Upper lobe of left lung (tissue), 6 donors: Measurements from ENCODE around the gene MAN1C1. TPM values are rescaled to one million over a fixed set of nuclear protein-coding genes. Genes with fewer than 3 reads are reported as not detected.
"Not testable (repeated sequence)": the region's sequence is repeated elsewhere in the genome, so short reads cannot be mapped to it uniquely, and the experiment has no call there.

Source experiments
- ATAC-seq, 2 donors: fragments of 200-7000 bp; cut with Tn5 transposase; one replicate each; pipeline ENCODE4 v1.9.1; 2022; ENCODE audit warnings: mild to moderate bottlenecking in 2 of 2, moderate library complexity in 2 of 2; ENCODE audit not compliant: low FRiP score in 2 of 2
- DNase-seq, 2 donors: peaks; one replicate each; pipeline ENCODE4 v3.0.0-alpha.2; 2019 to 2020
- H3K27ac ChIP-seq, 4 donors: fragments of 200-600 bp; sonication (generic); one replicate each; pipeline ENCODE4 v1.5.1; 2016 to 2019
- H3K27me3 ChIP-seq, 4 donors: fragments of 200-600 bp; sonication (generic); one replicate each; pipeline ENCODE4 v1.5.1; 2017 to 2019
- H3K36me3 ChIP-seq, 4 donors: fragments of 200-600 bp; sonication (generic); one replicate each; pipeline ENCODE4 v1.5.1; 2016 to 2019
- H3K4me1 ChIP-seq, 4 donors: fragments of 200-600 bp; sonication (generic); one replicate each; pipeline ENCODE4 v1.5.1; 2018 to 2019
- H3K4me3 ChIP-seq, 4 donors: fragments of 200-600 bp; sonication (generic); one replicate each; pipeline ENCODE4 v1.5.1; 2017 to 2019; ENCODE audit warnings: mild to moderate bottlenecking in 2 of 4, moderate library complexity in 1 of 4
- H3K9me3 ChIP-seq, 4 donors: fragments of 200-600 bp; sonication (generic); one replicate each; pipeline ENCODE4 v1.5.1; 2018 to 2019
- EP300 ChIP-seq, 4 donors: sonication (generic); formaldehyde crosslinking; IDR thresholded peaks; one replicate each; pipeline ENCODE4 v1.5.1; 2017; ENCODE audit warnings: antibody characterized with exemption in 4 of 4, control low read depth in 2 of 4
- POLR2A ChIP-seq, 4 donors: fragments of 450-650 bp; IDR thresholded peaks; one replicate each; pipeline ENCODE4 v1.5.1; 2016 to 2017; ENCODE audit warnings: antibody characterized with exemption in 4 of 4, mild to moderate bottlenecking in 2 of 4
- POLR2AphosphoS5 ChIP-seq, 2 donors: sonication (generic); formaldehyde crosslinking; IDR thresholded peaks; one replicate each; pipeline ENCODE4 v1.5.1; 2017; ENCODE audit warnings: antibody characterized with exemption in 2 of 2
- WGBS, 2 donors: methylation state at CpG; one replicate each; pipeline ENCODE4 v1.1.5; 2017 to 2018; 5-methylcytosine and 5-hydroxymethylcytosine counted together
- total RNA-seq, 6 donors: library from RNA; depleted of rRNA in 4 of 6; stranded (reverse); fragments of >200 nt in 4 of 6; gene quantifications; one replicate each; pipeline versions ENCODE4 v1.1.0 to v1.2.1, GENCODE V29; 2016 to 2021
- TF ChIP-seq, protein P1 (sequence below), 6 experiments: fragments of 450-650 bp in 4 of 6; fragments of 200-600 bp in 2 of 6; sonication (generic) in 2 of 6; IDR thresholded peaks; one replicate each; pipeline ENCODE4 v1.5.1; 2016 to 2019; ENCODE audit warnings: antibody characterized with exemption in 6 of 6
- donor health status: DM: no; HTN: no; CAD: no; lungs with moderate emphysema.
- donor health status: DM: no; HTN: yes; CAD: no; lungs with severe emphysema.

MAN1C1 gene
- total RNA-seq, 6 donors from 2014 or later, result 5.3 to 32.5 (median 16.2) TPM

DNA sequence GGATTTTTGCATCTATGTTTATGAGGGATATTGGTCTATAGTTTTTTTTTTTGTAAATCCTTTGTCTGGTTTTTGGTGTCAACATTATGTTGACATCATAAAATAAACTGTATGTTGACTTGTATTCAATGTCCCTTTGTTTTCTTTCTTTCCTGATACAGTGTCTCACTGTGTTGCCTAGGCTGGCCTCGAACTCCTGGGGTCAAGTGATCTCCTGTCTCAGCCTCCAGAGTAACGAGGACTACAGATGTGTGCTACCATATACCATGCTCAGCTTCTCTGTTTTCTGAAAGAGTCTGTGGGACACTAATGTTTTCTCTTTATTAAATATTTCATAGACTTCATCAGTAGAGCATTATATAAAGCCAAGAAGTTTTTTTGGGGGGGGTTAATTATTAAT, 18.3 kb downstream of the MAN1C1 start:
- no peaks in the 10 kb centered on the region for H3K9me3 ChIP-seq
- no peaks in the 10 kb centered on the region for H3K36me3 ChIP-seq
- TF ChIP-seq POLR2A (IDR thresholded peaks at IDR 0.05) (no peak), EP300 (IDR thresholded peaks at IDR 0.05) (no peak), POLR2AphosphoS5 (IDR thresholded peaks at IDR 0.05) (no peak)
- H3K27me3 ChIP-seq, result no peaks in the 10 kb centered on the region
- ATAC-seq (no peak), DNase-seq (no peak)
- H3K27ac ChIP-seq, result no peak overlapping the region
- peaks cover 0 to 20% (median 1%) of the 10 kb centered on the region in 4 donors for H3K4me1 ChIP-seq
- no peak overlapping the region for H3K4me3 ChIP-seq
- 87 to 89% methylated on average over 2 of the region's 2 CpGs for WGBS, 2 donors

DNA sequence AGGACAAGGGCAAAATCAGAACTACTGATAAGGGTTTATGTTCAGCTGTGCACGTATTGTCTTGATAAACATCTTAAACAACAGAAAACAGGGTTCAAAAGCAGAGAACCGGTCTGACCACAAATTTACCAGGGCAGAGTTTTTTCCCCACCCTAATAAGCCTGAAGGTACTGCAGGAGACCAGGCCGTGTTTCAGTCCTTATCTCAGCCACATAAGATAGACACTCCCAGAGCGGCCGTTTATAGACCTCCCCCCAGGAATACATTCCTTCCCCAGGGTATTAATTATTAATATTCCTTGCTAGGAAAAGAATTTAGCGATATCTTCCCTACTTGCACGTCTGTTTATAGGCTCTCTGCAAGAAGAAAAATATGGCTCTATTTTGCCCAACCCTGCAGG, 19.6 kb downstream of the MAN1C1 start:
- WGBS, 2 donors, result 92 to 96% methylated on average over 7 of the region's 7 CpGs
- H3K27me3 ChIP-seq, H3K4me3 ChIP-seq, H3K27ac ChIP-seq, DNase-seq, ATAC-seq, H3K36me3 ChIP-seq, H3K9me3 ChIP-seq: not testable (repeated sequence)
- peaks cover 0 to 16% (median 1%) of the 10 kb centered on the region in 4 donors for H3K4me1 ChIP-seq

DNA sequence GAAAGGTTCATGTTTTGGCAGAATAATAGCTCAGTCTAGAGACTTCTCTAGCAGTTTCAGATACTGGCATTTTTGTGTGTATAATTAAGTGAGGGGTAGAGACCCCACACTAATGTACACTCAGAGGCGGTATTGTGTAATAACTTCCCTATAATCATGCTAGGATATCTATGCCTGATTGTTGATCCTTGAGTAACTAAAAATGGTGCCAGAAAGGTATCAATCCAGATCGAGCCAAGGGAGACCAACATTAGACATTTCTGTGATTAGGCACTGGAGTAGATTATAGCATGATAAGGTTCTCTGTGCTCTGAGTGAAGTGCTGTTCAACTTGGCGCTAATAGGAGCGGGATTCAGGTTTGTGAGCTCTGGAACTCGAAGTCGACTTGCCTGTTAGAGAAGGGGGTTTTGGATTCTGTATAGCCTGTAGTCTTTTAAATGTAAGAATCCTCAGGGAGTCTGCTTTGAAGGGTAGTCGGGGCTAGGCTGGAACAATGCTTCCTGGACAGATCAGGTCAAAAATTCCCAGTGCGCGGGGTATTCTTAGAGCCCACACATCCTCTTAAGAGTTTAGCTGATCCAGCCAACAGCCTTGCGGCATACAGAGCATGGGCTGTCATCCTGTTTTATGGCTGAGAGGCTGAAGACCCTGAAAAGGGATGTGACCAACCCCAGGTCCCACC, 24.2 kb downstream of the MAN1C1 start:
- no peak for DNase-seq

DNA sequence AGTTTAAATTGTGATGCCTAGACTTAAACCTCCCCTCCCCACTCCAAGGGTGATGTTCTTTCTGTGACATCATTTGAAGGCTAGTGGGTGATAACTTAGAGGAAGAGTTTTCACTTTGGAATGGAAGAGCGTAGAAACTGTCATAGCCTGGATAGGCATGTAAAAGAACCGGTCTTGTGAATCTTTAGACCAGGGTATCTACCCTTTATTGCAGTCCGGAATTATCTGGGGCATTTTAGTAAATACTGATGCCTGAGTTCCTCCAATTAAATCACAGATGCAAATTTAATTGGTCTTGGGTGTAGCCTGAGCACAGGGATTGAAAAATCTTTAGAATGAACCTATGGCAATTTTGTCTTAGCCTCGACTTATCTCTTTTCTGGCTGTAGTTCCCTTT, 24.7 kb downstream of the MAN1C1 start:
- no peaks in the 10 kb centered on the region for H3K9me3 ChIP-seq
- WGBS, 2 donors, result 95 to 96% methylated on average over 4 of the region's 4 CpGs
- no peak for DNase-seq
- H3K27me3 ChIP-seq, result no peaks in the 10 kb centered on the region
- TF ChIP-seq, protein P1, sequence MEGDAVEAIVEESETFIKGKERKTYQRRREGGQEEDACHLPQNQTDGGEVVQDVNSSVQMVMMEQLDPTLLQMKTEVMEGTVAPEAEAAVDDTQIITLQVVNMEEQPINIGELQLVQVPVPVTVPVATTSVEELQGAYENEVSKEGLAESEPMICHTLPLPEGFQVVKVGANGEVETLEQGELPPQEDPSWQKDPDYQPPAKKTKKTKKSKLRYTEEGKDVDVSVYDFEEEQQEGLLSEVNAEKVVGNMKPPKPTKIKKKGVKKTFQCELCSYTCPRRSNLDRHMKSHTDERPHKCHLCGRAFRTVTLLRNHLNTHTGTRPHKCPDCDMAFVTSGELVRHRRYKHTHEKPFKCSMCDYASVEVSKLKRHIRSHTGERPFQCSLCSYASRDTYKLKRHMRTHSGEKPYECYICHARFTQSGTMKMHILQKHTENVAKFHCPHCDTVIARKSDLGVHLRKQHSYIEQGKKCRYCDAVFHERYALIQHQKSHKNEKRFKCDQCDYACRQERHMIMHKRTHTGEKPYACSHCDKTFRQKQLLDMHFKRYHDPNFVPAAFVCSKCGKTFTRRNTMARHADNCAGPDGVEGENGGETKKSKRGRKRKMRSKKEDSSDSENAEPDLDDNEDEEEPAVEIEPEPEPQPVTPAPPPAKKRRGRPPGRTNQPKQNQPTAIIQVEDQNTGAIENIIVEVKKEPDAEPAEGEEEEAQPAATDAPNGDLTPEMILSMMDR (IDR thresholded peaks at IDR 0.05), result no peak
- TF ChIP-seq EP300 (IDR thresholded peaks at IDR 0.05) (no peak), POLR2AphosphoS5 (IDR thresholded peaks at IDR 0.05) (no peak), POLR2A (IDR thresholded peaks at IDR 0.05) (no peak)
- no peak overlapping the region for H3K4me3 ChIP-seq
- H3K27ac ChIP-seq, result peak overlapping the region in 1 of 4 donors; percentile 39
- ATAC-seq, result no peak
- H3K4me1 ChIP-seq, result peaks cover 16 to 22% (median 18%) of the 10 kb centered on the region in 4 donors
- H3K36me3 ChIP-seq, result peaks cover 0 to 4% (median 0%) of the 10 kb centered on the region in 4 donors

More for the DNA sequence above, 24.2 kb downstream of the MAN1C1 start:
- Histone ChIP-seq H3K36me3 (peaks cover 0 to under 1% (median 0%) of the 10 kb centered on the region in 4 donors), H3K4me1 (peaks cover 16 to 21% (median 18%) of the 10 kb centered on the region in 4 donors), H3K27me3 (no peaks in the 10 kb centered on the region), H3K9me3 (no peaks in the 10 kb centered on the region), H3K4me3 (no peak overlapping the region), H3K27ac (no peak overlapping the region)
- WGBS, 2 donors, result 73 to 83% methylated on average over 10 of the region's 10 CpGs
- TF ChIP-seq EP300 (IDR thresholded peaks at IDR 0.05) (no peak), POLR2AphosphoS5 (IDR thresholded peaks at IDR 0.05) (no peak), POLR2A (IDR thresholded peaks at IDR 0.05) (no peak)
- TF ChIP-seq, protein P1 (IDR thresholded peaks at IDR 0.05), result no peak
- no peak for ATAC-seq

DNA sequence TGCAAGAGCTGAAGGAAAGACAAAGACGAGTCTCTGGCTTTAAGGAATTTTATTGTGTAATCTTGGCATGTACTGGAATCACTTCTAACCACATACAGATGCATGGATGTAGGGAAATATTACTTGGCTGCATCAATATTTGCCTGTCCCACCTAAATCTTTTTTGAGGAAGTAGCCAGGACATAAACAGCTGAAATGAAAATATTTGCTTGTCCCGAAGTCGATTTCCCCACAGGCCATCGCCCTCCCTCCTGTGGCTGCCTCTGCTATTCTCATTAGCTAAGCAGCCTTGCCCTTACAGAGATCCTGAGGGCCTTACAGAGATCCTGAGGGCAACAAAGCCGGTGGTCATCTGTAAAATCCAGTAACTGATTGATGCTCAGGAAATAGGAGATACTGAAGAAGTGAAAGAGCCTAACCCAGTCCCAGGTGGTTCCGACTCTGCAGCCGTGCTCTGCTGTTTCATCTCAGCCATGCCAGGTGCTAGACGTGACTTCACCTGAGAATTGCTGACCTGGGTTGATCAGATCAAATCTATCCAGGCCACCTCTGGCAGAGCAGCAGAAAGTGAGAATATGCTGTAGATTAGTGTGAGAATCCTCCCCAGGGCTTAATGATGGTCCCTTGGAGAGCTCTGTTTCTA, 25.5 kb downstream of the MAN1C1 start:
- Histone ChIP-seq H3K4me3 (no peak overlapping the region), H3K9me3 (no peaks in the 10 kb centered on the region), H3K4me1 (peaks cover 16 to 22% (median 18%) of the 10 kb centered on the region in 4 donors), H3K27me3 (no peaks in the 10 kb centered on the region), H3K36me3 (peaks cover 0 to 4% (median 0%) of the 10 kb centered on the region in 4 donors), H3K27ac (peak overlapping the region in 3 of 4 donors; percentile 23 to 39 (median 24))
- DNase-seq, result no peak
- peak in 1 of 2 donors; percentile 79 for ATAC-seq
- TF ChIP-seq, protein P1 (IDR thresholded peaks at IDR 0.05), result no peak
- TF ChIP-seq POLR2AphosphoS5 (IDR thresholded peaks at IDR 0.05) (no peak), POLR2A (IDR thresholded peaks at IDR 0.05) (no peak), EP300 (IDR thresholded peaks at IDR 0.05) (no peak)
- WGBS, 2 donors, result 48 to 57% methylated on average over 7 to 8 of the region's 8 CpGs
